ENCODE measurements around the gene SPTLC1. TPM values are rescaled to one million over a fixed set of nuclear protein-coding genes. Genes with fewer than 3 reads are reported as not detected.
"Not testable (repeated sequence)": the region's sequence is repeated elsewhere in the genome, so short reads cannot be mapped to it uniquely, and the experiment has no call there.

Gene SPTLC1
- total RNA-seq, 1 experiment from 2014 or later: 72.7 TPM

DNA sequence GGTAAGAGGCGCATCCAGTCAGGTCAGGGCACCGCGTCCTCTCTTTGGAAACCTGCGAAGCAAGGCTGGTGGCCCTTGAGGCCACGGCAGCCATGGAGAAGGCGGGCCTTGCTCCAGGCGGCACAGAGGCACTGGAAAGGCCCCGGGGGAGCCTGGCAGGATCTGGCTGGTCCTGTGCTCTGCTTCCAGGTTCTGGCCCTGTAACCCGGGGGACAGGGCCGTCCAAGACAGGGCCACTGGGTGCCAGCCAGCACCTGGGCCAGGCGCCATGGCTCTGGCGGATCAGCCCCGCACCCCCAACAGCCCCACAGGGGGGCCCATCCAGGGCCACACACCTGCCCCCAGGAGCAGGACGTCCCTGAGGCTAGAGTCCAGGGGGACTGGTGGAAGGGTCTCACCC is 11.6 kb downstream of the SPTLC1 start:
- not testable (repeated sequence) for DNase-seq

GRCh38 chr9:92100237-92100911 is 14.8 kb downstream of the SPTLC1 start:
- Mint-ChIP-seq H3K27me3 (ENCODE audit: unreplicated experiment) (no peaks in the 10 kb centered on the region), H3K4me1 (ENCODE audit: low read depth, unreplicated experiment) (peaks cover 24% of the 10 kb centered on the region), H3K4me3 (ENCODE audit: low read depth, unreplicated experiment) (peak overlapping the region; percentile 6), H3K36me3 (ENCODE audit: insufficient read depth, unreplicated experiment) (peaks cover 18% of the 10 kb centered on the region), H3K27ac (ENCODE audit: unreplicated experiment) (peak overlapping the region; percentile 24), H3K9me3 (ENCODE audit: low read depth, unreplicated experiment) (no peaks in the 10 kb centered on the region)
- TF ChIP-seq CTCF (IDR thresholded peaks at IDR 0.05; ENCODE audit: unreplicated experiment): no peak
- CTCF ChIA-PET: interaction anchor here (0.7 kb wide), 1 partner anchor 60 kb away, joined by 4 read pairs; no protein-coding TSS in a partner anchor
- peak; percentile 73 for DNase-seq
- no TSS peak for BruUV-seq (replicated peaks)
- intact Hi-C loops (cut with micrococcal nuclease; ENCODE audit: unreplicated experiment): no loop called here

More for the DNA sequence above, 11.6 kb downstream of the SPTLC1 start:
- H3K27ac Mint-ChIP-seq (ENCODE audit: unreplicated experiment); H3K27me3 Mint-ChIP-seq (ENCODE audit: unreplicated experiment); CTCF ChIA-PET; H3K4me3 Mint-ChIP-seq (ENCODE audit: low read depth, unreplicated experiment); BruUV-seq (replicated peaks); intact Hi-C loops (cut with micrococcal nuclease; ENCODE audit: unreplicated experiment); H3K9me3 Mint-ChIP-seq (ENCODE audit: low read depth, unreplicated experiment): not testable (repeated sequence)
- H3K4me1 Mint-ChIP-seq (ENCODE audit: low read depth, unreplicated experiment): peaks cover 15% of the 10 kb centered on the region
- peaks cover 19% of the 10 kb centered on the region for H3K36me3 Mint-ChIP-seq (ENCODE audit: insufficient read depth, unreplicated experiment)

- Mint-ChIP-seq H3K27me3 (ENCODE audit: unreplicated experiment) (no peaks in the 10 kb centered on the region), H3K9me3 (ENCODE audit: low read depth, unreplicated experiment) (no peaks in the 10 kb centered on the region), H3K27ac (ENCODE audit: unreplicated experiment) (peak overlapping the region; percentile 94), H3K4me1 (ENCODE audit: low read depth, unreplicated experiment) (peaks cover 35% of the 10 kb centered on the region), H3K4me3 (ENCODE audit: low read depth, unreplicated experiment) (peak overlapping the region; percentile 57), H3K36me3 (ENCODE audit: insufficient read depth, unreplicated experiment) (peaks cover 11% of the 10 kb centered on the region)
- intact Hi-C loops (cut with micrococcal nuclease; ENCODE audit: unreplicated experiment): no loop called here
- TF ChIP-seq CTCF (IDR thresholded peaks at IDR 0.05; ENCODE audit: unreplicated experiment): no peak
- CTCF ChIA-PET: no interaction called here
- no peak for DNase-seq
- BruUV-seq (replicated peaks): TSS peak; percentile 100
Measured at GRCh38 chr9:92098638-92099037, 16.6 kb downstream of the SPTLC1 start.

- no peaks in the 10 kb centered on the region for H3K9me3 Mint-ChIP-seq (ENCODE audit: low read depth, unreplicated experiment)
- intact Hi-C loops (cut with micrococcal nuclease; ENCODE audit: unreplicated experiment): no loop called here
- peaks cover 35% of the 10 kb centered on the region for H3K4me1 Mint-ChIP-seq (ENCODE audit: low read depth, unreplicated experiment)
- BruUV-seq (replicated peaks): no TSS peak
- H3K27me3 Mint-ChIP-seq (ENCODE audit: unreplicated experiment): no peaks in the 10 kb centered on the region
- H3K27ac Mint-ChIP-seq (ENCODE audit: unreplicated experiment): peak overlapping the region; percentile 94
- CTCF ChIA-PET: no interaction called here
- DNase-seq: peak; percentile 94
- peak overlapping the region; percentile 57 for H3K4me3 Mint-ChIP-seq (ENCODE audit: low read depth, unreplicated experiment)
- no peak for TF ChIP-seq CTCF (IDR thresholded peaks at IDR 0.05; ENCODE audit: unreplicated experiment)
- H3K36me3 Mint-ChIP-seq (ENCODE audit: insufficient read depth, unreplicated experiment): peaks cover 6% of the 10 kb centered on the region
Measured at GRCh38 chr9:92097997-92098482, 17.2 kb downstream of the SPTLC1 start.

- TF ChIP-seq CTCF (IDR thresholded peaks at IDR 0.05; ENCODE audit: unreplicated experiment): no peak
- H3K9me3 Mint-ChIP-seq (ENCODE audit: low read depth, unreplicated experiment): no peaks in the 10 kb centered on the region
- CTCF ChIA-PET: no interaction called here
- peaks cover 25% of the 10 kb centered on the region for H3K4me1 Mint-ChIP-seq (ENCODE audit: low read depth, unreplicated experiment)
- no peak overlapping the region for H3K4me3 Mint-ChIP-seq (ENCODE audit: low read depth, unreplicated experiment)
- no TSS peak for BruUV-seq (replicated peaks)
- DNase-seq: no peak
- no peak overlapping the region for H3K27ac Mint-ChIP-seq (ENCODE audit: unreplicated experiment)
- intact Hi-C loops (cut with micrococcal nuclease; ENCODE audit: unreplicated experiment): no loop called here
- peaks cover 6% of the 10 kb centered on the region for H3K36me3 Mint-ChIP-seq (ENCODE audit: insufficient read depth, unreplicated experiment)
- H3K27me3 Mint-ChIP-seq (ENCODE audit: unreplicated experiment): no peaks in the 10 kb centered on the region
Measured at GRCh38 chr9:92095236-92095635, 20.0 kb downstream of the SPTLC1 start.

Measured in Calu3 (cell line).